GM21528 (cell line): ENCODE results near the gene UBE2J2.
"Not testable (repeated sequence)": the region's sequence is repeated elsewhere in the genome, so short reads cannot be mapped to it uniquely, and the experiment has no call there.

Source experiments
- ATAC-seq: cut with Tn5 transposase; IDR thresholded peaks from one replicate; pipeline ENCODE4 v1.9.1; 2021; ENCODE audit warnings: mild to moderate bottlenecking, moderate library complexity; ENCODE audit not compliant: unreplicated experiment, low FRiP score

UBE2J2 gene

GRCh38 chr1:1259540-1259939, 14.1 kb downstream of the UBE2J2 start:
- no peak for ATAC-seq

DNA sequence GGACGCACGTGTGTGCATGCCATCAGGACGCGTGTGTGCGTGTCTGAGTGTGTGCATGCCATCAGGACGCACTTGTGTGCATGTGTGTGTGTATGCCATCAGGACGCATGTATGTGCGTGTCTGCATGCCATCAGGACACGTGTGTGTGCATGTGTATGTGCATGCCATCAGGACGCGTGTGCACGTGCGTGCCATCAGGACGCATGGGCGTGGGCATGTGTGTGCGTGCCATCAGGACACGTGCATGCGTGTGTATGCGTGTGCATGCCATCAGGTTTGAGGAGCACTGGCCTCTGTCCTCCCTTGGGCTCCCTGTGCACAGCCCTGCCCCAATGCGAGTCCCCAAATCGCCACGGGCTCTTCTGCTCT, 14.6 kb downstream of the UBE2J2 start:
- ATAC-seq, result no peak

- no peak for ATAC-seq
Measured at GRCh38 chr1:1256956-1257871, 16.4 kb downstream of the UBE2J2 start.

DNA sequence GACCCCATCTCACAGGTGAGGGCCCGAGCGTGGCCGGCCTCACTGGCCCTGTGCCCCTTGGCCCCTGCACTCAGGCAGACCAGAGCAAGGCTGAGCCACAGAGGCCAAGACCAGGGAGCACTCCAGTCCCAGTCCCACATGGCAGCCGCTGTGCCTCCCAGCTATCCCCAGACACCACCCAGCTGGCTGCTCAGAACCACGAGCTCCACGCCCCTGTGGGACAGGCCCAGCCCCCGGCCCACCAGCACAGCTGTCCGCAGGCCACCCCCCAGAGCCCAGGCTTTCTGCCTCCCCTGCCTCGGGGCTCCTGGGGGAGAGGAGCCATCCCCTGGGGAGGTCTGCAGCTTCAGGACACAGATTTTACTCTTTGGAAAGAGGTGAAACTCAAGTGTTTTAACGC, 18.0 kb downstream of the UBE2J2 start:
- no peak for ATAC-seq

DNA sequence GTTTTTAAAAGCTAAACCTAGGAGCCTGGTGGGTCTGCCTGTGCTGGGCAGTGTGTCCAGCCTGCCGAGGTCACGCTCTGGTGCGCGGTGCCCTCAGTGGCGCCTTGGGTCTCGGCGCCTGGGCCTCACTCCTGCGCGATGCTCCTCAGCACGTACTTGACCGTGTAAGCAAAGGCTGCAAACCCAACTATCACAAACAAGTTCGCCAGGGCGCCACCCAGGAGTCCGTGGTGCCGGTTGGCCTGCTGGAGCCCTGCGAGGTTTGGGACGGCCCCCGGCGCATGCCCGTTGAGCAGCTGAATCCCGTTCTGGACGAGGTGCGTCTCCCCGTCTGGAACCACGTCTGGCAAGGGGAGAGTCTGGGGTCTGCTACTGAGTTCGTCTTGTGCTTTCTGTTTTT, 18.6 kb downstream of the UBE2J2 start:
- no peak for ATAC-seq

- no peak for ATAC-seq
Measured at GRCh38 chr1:1254667-1254998, 19.0 kb downstream of the UBE2J2 start.

DNA sequence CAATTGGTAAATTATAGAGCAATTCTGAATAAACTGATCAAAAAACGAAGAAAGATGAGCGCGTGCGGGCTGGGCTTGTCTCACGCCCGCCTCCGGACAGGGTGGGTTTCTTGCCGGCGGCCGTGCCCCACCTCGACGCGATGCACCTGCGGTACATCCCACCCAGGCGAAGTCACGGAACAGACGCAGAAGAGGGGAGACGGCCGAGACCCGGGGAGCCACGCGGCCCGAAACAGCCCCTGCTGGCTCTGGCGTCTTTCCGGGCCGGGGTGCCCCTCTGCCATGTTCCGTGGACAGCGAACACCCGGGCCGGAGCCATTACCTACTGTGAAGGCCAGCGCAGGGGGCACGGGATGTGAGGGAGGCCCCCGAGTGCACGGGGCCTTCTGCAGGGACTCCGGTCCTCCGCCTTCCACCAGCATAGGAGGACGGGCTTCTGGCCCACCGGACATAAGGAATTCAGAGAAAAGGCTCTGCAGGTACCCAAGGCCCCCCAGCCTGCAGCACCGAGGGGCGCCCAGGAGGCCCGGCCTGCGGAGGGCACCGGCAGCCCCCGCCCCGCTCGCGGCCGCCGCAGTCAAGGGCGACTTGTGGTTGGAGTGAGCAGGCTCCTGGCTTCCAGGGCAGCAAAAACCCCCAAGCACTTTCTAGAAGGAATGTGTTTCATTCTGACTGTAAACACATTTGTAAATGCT, 19.5 kb downstream of the UBE2J2 start:
- ATAC-seq, result no peak

DNA sequence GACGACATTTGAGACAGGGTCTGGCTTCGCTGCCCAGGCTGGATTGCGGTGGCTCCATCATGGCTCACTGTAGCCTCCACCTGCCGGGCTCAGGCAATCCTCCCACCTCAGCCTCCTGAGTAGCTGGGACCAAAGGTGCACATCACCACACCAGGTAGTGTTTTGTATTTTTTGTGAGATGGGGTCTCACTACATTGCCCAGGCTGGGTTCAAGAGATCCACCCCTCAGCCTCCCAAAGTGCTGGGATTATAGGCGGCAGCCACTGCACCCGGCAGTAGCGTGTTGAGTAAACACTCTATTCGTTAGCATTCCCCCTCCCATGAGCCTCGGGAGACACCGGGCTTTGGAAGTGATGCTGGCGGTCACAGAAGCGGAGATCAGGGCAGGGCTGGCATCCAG, 20.3 kb downstream of the UBE2J2 start:
- no peak for ATAC-seq

DNA sequence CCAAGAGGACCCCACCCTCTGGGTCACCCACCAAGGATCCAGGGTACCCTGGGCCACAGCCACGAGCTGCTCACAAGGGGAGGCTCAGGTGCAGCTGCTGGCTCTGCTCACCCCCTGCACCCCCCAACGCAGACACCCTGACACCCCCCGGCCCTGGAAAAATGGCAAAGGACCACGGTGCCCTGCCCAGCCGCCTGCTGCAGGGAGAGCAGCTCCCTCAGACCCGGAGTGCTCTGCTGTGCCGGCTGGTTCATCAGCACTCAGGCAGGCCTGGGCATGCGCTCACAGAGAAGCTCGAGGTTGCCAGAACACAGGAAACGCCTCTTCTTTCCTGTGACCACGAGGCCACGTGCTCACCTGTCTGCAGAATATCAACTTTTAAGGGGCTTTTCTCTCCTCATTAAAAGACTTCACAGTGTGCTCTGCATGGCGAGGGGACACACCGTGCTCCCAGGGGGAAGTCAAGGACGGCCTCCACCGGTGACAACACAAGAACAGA, 22.8 kb downstream of the UBE2J2 start:
- no peak for ATAC-seq

DNA sequence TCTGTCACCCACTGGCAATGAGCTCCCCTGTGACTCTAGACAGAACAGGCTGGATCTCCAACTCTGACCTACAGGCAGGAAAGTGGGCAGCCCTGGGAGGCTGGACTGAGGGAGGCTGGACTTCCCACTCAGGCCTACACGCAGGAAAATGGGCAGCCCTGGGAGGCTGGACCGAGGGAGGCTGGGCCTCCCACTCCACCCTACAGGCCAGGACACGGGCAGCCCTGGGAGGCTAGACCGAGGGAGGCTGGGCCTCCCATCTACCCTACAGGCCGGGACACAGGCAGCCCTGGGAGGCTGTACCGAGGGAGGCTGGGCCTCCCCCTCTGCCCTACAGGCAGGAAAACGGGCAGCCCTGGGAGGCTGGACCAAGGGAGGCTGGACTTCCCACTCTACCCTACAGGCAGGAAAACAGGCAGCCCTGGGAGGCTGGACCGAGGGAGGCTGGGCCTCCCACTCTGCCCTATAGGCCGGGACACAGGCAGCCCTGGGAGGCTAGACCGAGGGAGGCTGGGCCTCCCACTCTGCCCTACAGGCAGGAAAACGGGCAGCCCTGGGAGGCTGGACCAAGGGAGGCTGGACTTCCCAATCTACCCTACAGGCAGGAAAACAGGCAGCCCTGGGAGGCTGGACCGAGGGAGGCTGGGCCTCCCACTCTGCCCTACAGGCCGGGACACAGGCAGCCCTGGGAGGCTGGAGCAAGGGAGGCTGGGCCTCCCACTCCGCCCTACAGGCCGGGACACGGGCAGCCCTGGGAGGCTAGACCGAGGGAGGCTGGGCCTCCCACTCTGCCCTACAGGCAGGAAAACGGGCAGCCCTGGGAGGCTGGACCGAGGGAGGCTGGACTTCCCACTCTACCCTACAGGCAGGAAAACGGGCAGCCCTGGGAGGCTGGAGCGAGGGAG, 25.4 kb downstream of the UBE2J2 start:
- not testable (repeated sequence) for ATAC-seq

DNA sequence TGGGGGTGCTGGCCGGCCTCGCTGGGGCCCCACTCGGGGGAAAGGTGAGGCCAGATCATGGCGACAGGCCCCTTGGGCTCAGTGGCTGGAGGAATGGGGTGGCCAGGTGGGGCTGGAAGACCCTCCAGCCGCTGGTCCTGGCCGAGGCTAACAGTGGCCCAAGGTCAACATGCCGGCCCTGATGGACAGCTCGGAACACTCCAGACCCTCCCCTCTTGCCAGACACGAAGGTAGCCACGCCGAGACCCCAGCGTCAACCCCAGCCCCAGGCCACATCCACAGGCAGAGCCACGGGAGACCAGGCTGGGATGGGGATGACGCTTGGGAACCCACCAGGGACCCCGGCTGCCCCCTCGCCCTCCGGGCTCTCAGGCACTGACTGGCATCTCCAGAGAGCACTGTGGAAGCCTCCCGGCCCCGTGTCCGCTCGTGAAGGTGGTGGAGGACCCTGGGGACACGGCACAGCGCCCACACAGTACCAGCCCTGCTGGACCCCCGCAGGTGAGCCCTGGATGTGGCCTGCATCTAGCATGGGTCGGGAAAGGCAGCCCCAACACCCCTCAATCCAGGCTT, 26.2 kb downstream of the UBE2J2 start:
- ATAC-seq, result no peak

DNA sequence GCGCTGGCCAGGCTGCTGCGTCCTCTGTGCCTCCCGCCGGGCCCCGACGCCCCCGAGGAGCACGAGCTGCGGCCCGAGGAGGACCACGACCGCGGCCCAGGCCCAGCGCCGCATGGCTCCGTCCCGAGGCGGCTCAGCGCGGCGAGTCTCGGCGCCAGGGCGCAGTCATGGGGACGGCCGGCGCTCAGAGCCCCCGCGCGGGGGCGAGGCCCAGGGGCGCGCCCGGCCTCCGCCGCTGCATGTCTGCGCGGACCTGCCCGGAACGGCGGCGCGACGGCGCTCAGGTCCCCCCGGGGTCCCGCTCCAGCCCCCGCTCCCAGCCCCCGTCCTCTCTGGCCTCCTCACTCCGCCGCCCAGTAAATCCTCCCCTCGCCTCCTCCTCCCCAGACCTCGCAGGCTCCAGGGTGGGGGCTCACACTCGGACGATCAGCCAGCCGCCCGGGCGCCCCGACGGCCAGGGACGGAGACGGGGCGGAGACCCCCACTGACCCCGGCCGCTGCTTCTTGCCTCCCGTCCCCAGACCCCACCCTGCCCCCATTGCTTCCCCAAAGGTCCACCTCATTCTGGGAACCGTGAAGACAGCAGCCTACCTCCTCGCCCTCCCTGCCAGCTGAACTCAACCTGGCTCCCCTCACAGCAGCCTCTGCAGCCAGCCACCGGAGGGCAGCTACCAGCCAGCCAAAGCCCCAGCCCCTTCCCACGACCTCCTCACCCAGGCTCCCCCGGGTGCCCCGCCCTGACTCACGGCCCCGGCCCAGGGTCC, 26.9 kb downstream of the UBE2J2 start, which contains the start of gene C1QTNF12:
TSS of gene C1QTNF12 (minus strand) at position 146 of the 764 bp plus-strand sequence. CDS start at position 114, 32 bp downstream.
- ATAC-seq, result no peak

DNA sequence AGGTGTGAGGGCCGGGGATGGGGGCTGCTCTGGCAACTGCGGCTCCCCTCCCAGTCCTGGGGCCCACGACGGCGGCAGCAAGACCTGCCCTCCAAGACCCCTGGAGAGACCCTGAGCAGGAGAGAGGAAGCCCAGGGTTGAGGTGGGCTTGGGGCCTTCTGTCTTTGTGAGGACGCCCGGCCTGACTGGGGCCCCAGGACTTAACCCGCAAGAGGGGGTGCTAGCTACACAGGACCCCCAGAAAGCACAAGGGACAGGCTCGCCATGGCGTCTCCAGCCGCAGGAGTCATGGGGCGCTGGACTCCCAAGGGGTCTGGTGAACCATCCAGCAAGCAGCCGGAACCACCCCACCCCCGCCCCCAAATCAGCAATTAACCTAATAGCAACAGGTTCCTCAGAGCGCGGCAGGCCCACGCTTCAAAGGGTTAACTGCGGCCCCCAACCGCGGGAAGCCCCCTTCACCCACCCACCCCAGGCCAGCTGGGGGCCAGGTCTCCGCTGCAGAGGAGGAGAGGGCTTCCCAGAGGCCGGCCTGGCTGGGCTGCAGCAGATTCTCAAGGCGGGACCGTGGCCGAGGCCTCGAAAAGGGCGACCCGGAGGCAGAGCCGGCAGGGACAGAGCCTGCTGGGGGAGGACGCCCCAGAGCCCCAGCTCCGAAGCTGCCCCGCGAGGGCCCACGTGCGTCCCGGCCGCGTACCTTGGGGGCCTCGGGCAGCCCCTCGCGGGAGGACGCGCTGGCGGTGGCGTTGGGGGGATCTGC, 27.7 kb downstream of the UBE2J2 start:
- no peak for ATAC-seq

- no peak for ATAC-seq
Measured at GRCh38 chr1:1245178-1245816, 28.4 kb downstream of the UBE2J2 start.

DNA sequence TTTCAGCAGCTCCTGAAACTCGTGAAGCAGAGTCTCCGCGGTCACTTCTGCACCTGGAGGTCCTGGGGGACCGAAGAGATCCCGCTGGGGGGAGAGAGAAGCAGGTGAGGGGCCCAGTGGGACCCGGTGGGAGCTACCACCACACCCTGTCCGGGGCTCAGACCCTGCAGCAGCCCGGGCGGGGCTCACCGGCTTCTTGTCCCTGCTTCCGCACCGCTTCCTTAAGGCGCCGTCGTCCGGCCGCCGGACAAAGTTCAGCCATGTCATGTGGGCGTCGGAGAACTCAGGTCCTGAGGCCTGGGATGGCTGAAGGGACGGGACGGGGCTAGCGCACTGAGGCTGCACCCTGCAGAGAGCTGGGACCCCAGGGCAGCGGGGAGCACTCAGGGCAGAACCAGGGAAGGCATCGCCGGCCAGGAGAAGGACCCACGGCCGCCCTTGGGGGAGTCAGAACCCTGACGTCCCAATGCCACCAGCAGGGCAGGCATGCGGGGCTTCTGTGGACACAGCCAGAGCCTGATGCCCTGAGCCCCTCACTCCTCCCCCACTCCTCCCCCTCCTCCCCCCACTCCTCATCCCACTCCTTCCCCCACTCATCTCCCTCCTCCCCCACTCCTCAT, 29.4 kb downstream of the UBE2J2 start:
- ATAC-seq, result no peak

DNA sequence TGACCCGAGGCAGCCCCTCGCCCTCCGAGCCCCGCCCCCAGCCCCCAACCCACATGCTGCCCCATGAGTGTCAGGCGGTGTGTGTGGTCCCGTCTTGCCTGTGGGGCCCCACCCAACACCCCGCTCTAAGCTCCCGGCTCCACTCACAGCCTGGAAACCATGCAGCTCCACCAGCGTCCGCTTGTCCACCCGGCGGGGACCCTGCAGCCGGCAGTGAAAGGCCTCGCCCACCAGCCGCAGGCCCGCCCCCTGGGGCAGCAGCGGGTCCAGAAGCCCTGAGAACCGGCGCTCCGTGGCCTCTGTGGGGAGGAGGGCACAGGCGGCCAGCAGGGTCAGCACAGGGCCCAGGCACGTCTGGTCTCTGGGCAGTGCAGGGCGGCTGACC, 29.9 kb downstream of the UBE2J2 start:
- ATAC-seq, result no peak

DNA sequence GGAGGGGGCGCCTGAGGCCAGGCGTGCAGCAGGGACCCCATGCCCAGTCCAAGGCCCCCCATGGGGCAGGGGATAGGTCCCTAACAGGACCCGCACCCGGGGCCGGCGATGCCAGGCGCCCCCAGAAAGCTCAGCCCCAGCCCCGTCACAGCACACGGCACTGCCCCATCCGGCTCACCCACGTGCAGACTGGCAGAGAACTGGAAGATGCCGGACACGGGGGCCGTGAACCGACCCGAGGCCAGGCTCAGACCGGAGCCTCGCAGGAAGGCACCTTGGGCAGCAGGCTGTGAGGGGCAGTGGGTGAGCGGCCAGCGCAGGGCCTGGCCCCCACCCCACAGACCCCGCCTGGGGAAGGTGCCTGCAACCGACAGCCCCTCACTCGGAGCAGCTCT, 30.4 kb downstream of the UBE2J2 start:
- no peak for ATAC-seq
